GM23338 (cell line): ENCODE data around the gene MAP3K13.

Experiments used
- CTCF ChIP-seq, 2 experiments: fragments of 200-600 bp in 1 of 2; sonication (generic) in 1 of 2; conservative IDR thresholded peaks; 2 replicates each; pipeline versions ENCODE4 v1.5.1 to v1.6.1; 2016 to 2017; ENCODE audit warnings: antibody characterized with exemption in 2 of 2, low read depth in 2 of 2, mild to moderate bottlenecking in 2 of 2, moderate library complexity in 1 of 2
- ETS1 ChIP-seq: IDR thresholded peaks from 2 replicates; pipeline ENCODE4 v1.6.1; 2016; ENCODE audit warnings: antibody characterized with exemption
- EZH2 ChIP-seq: fragments of 200-600 bp; sonication (generic); IDR thresholded peaks from one replicate; pipeline ENCODE4 v1.8.0; 2017; ENCODE audit warnings: antibody characterized with exemption, mild to moderate bottlenecking, low read depth; ENCODE audit not compliant: unreplicated experiment
- EZH2phosphoT487 ChIP-seq: fragments of 200-600 bp; sonication (generic); IDR thresholded peaks from one replicate; pipeline ENCODE4 v1.8.1; 2018; ENCODE audit warnings: antibody characterized with exemption; ENCODE audit not compliant: unreplicated experiment
- JUNB ChIP-seq: IDR thresholded peaks from one replicate; pipeline ENCODE4 v1.6.1; 2016; ENCODE audit warnings: antibody characterized with exemption; ENCODE audit not compliant: unreplicated experiment
- NANOG ChIP-seq: IDR thresholded peaks from 2 replicates; pipeline ENCODE4 v1.6.1; 2016; ENCODE audit warnings: antibody characterized with exemption, borderline replicate concordance
- REST ChIP-seq: IDR thresholded peaks from one replicate; pipeline ENCODE4 v1.6.1; 2018; ENCODE audit warnings: antibody characterized with exemption; ENCODE audit not compliant: unreplicated experiment
- STAT1 ChIP-seq: IDR thresholded peaks from one replicate; pipeline ENCODE4 v1.6.1; 2016; ENCODE audit warnings: antibody characterized with exemption; ENCODE audit not compliant: unreplicated experiment
- ZNF462 ChIP-seq: fragments of 250-450 bp; sonication (Bioruptor Pico); IDR thresholded peaks from 2 replicates; pipeline ENCODE4 v1.5.0; 2020; ENCODE audit warnings: mild to moderate bottlenecking, moderate library complexity

GRCh38 chr3:185460309-185460708, 97.4 kb downstream of the MAP3K13 start:
- TF ChIP-seq NANOG (no peak), STAT1 (no peak), EZH2 (no peak), CTCF (conservative IDR thresholded peaks at IDR 0.05; ENCODE audit: low read depth in 2 of 2) (no peak), JUNB (no peak), ETS1 (no peak), EZH2phosphoT487 (no peak), ZNF462 (CRISPR knock-in tag) (no peak), REST (no peak)
